ENCODE data around the gene MDH1. TPM values are rescaled to one million over a fixed set of nuclear protein-coding genes. Genes with fewer than 3 reads are reported as not detected.

MDH1 gene
- polyA plus RNA-seq, 1 donor from 2014 or later, result 511 TPM

DNA sequence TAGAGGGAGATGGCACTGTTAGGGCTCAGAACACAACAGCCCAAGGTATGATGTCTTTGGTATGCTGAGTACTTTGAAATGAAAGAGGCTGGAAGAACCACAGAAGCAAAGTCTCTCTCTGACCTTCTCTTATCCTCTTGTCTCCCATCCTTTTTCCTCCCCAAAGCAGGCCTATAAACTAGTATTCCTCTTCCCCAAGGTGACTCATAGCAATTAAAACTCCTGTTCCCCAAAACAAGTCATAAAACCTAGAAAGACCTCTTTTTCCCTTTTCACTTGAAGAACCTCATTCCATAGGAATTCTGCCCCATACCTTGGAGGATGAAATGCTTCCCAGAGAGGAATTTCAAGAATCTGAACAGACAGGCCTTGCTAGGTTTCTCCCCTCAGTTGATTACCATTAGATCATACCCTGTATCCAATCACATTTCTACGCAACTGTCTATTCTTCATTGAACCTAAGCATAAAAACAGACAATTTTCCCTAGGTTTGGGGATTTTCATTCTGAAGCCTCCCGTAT is 25.7 kb downstream of the MDH1 start:
- no peak overlapping the region for H3K27ac ChIP-seq (ENCODE audit: low read length)
- no peaks in the 10 kb centered on the region for H3F3A ChIP-seq (ENCODE audit: insufficient read depth, low read length, poor library complexity, severe bottlenecking)
- H3K79me2 ChIP-seq (replicated peaks; ENCODE audit: insufficient read depth, low read length), result no peaks in the 10 kb centered on the region
- no peaks in the 10 kb centered on the region for H3K9me3 ChIP-seq (ENCODE audit: low read length)
- no peaks in the 10 kb centered on the region for H4K20me1 ChIP-seq (ENCODE audit: insufficient read depth)
- no peak overlapping the region for H3K4me3 ChIP-seq (ENCODE audit: low read length)
- no peak overlapping the region for H2AFZ ChIP-seq (ENCODE audit: low read depth, low read length)
- H3K4me2 ChIP-seq (ENCODE audit: low read length), result no peak overlapping the region
- H3K27me3 ChIP-seq (ENCODE audit: insufficient read depth, low read depth, low read length), result no peaks in the 10 kb centered on the region
- no peak overlapping the region for H3K9ac ChIP-seq (ENCODE audit: low read length)
- no peaks in the 10 kb centered on the region for H3K36me3 ChIP-seq (ENCODE audit: insufficient read depth, low read length)
- no peaks in the 10 kb centered on the region for H3K9me2 ChIP-seq (ENCODE audit: insufficient read depth, low read length)
- no peak for TF ChIP-seq TAF1 (IDR thresholded peaks at IDR 0.05; ENCODE audit: low read depth)
- TF ChIP-seq RAD21 (conservative IDR thresholded peaks at IDR 0.05), result no peak
- TF ChIP-seq EP300 (conservative IDR thresholded peaks at IDR 0.05; ENCODE audit: poor library complexity, severe bottlenecking), result no peak
- no peak for TF ChIP-seq EZH2 (IDR thresholded peaks at IDR 0.05; ENCODE audit: borderline replicate concordance, insufficient read depth, low read length, poor library complexity, severe bottlenecking)
- TF ChIP-seq SMC3 (conservative IDR thresholded peaks at IDR 0.05; ENCODE audit: poor library complexity), result no peak
- no peak for TF ChIP-seq POLR2AphosphoS5 (IDR thresholded peaks at IDR 0.05)
- TF ChIP-seq MXI1 (conservative IDR thresholded peaks at IDR 0.05; ENCODE audit: poor library complexity, severe bottlenecking), result no peak
- no peak for TF ChIP-seq REST (IDR thresholded peaks at IDR 0.05; ENCODE audit: borderline replicate concordance)
- TF ChIP-seq, protein P1, sequence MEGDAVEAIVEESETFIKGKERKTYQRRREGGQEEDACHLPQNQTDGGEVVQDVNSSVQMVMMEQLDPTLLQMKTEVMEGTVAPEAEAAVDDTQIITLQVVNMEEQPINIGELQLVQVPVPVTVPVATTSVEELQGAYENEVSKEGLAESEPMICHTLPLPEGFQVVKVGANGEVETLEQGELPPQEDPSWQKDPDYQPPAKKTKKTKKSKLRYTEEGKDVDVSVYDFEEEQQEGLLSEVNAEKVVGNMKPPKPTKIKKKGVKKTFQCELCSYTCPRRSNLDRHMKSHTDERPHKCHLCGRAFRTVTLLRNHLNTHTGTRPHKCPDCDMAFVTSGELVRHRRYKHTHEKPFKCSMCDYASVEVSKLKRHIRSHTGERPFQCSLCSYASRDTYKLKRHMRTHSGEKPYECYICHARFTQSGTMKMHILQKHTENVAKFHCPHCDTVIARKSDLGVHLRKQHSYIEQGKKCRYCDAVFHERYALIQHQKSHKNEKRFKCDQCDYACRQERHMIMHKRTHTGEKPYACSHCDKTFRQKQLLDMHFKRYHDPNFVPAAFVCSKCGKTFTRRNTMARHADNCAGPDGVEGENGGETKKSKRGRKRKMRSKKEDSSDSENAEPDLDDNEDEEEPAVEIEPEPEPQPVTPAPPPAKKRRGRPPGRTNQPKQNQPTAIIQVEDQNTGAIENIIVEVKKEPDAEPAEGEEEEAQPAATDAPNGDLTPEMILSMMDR (IDR thresholded peaks at IDR 0.05; ENCODE audit: poor library complexity, severe bottlenecking), result no peak

- no peaks in the 10 kb centered on the region for H3K9me2 ChIP-seq (ENCODE audit: insufficient read depth, low read length)
- H3K27me3 ChIP-seq (ENCODE audit: insufficient read depth, low read depth, low read length), result no peaks in the 10 kb centered on the region
- no peaks in the 10 kb centered on the region for H3K79me2 ChIP-seq (replicated peaks; ENCODE audit: insufficient read depth, low read length)
- no peak overlapping the region for H3K9ac ChIP-seq (ENCODE audit: low read length)
- H3K4me3 ChIP-seq (ENCODE audit: low read length), result no peak overlapping the region
- no peak overlapping the region for H3K27ac ChIP-seq (ENCODE audit: low read length)
- H4K20me1 ChIP-seq (ENCODE audit: insufficient read depth), result no peaks in the 10 kb centered on the region
- no peaks in the 10 kb centered on the region for H3F3A ChIP-seq (ENCODE audit: insufficient read depth, low read length, poor library complexity, severe bottlenecking)
- H3K4me2 ChIP-seq (ENCODE audit: low read length), result no peak overlapping the region
- no peaks in the 10 kb centered on the region for H3K36me3 ChIP-seq (ENCODE audit: insufficient read depth, low read length)
- no peak for TF ChIP-seq SMC3 (conservative IDR thresholded peaks at IDR 0.05; ENCODE audit: poor library complexity)
- no peak for TF ChIP-seq RAD21 (conservative IDR thresholded peaks at IDR 0.05)
- TF ChIP-seq MXI1 (conservative IDR thresholded peaks at IDR 0.05; ENCODE audit: poor library complexity, severe bottlenecking), result no peak
- TF ChIP-seq EZH2 (IDR thresholded peaks at IDR 0.05; ENCODE audit: borderline replicate concordance, insufficient read depth, low read length, poor library complexity, severe bottlenecking), result no peak
- no peak for TF ChIP-seq EP300 (conservative IDR thresholded peaks at IDR 0.05; ENCODE audit: poor library complexity, severe bottlenecking)
- TF ChIP-seq, protein P1 (IDR thresholded peaks at IDR 0.05; ENCODE audit: poor library complexity, severe bottlenecking), result no peak
- TF ChIP-seq TAF1 (IDR thresholded peaks at IDR 0.05; ENCODE audit: low read depth), result no peak
- TF ChIP-seq POLR2AphosphoS5 (IDR thresholded peaks at IDR 0.05), result no peak
- TF ChIP-seq REST (IDR thresholded peaks at IDR 0.05; ENCODE audit: borderline replicate concordance), result no peak
- H2AFZ ChIP-seq (ENCODE audit: low read depth, low read length), result no peak overlapping the region
- H3K9me3 ChIP-seq (ENCODE audit: low read length), result no peaks in the 10 kb centered on the region
Observed at GRCh38 chr2:63614983-63615945, 26.5 kb downstream of the MDH1 start.
